Stimulated activated CD4-positive, alpha-beta T cell treated with anti-CD3 and anti-CD28 coated beads, Interleukin-2, amount 100 ng/mL, for 4 hours (primary cell): ENCODE measurements around the gene MMP2.

Experiments used
- DNase-seq: peaks from one replicate; pipeline ENCODE4 v3.0.0-alpha.2; 2020; ENCODE audit warnings: low read depth

The MMP2 gene

DNA sequence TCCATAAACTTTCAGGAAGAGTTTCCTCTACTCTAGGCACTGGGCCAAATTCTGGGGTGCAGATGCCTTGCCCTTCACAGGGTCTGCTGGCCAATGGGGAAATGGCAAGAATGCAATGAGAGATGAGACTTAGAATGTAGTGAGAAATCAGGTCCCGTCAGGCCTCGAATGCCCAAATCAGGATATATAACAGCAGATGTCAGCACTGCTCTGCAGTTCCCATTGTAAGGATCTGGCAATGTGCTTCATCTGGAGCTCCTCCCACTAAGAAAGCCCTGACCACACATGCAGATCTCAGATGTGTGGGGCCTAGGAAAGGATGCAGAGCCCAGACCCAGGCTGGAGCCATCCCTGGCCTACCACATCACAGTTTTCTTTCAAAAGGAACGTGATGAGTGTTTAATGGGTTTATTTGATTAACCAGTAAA is 16.0 kb downstream of the MMP2 start:
- no peak for DNase-seq

DNA sequence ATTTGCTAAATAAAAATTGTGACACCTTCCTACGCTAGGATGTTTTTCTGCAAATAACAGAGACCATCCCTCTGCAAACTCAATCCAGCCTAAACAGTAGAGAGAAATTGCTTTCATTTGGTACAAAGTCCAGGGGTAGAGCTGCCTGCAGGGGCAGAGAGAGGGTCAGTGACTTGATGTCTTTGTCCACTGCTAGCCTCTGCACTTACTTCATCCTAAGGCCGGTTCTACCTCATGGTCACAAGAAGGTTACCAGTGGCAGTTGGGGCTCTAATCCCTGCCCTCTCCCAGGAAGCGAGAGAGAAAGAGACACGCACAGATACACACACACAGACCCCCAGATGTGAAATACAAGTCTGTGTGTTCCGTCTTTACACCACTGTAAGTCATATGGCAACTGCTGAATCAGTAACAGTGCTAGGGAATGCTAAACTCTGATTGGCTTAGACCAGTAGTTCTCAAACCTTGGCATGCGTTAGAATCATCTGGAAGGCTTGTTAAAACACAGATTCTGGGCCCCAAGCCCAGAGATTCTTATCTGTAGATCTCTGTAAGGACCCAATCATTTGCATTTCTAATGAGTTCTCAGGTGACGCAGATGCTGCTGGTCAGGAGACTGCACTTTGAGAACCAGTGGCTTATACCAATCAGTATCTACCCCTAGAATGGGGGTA is 16.8 kb downstream of the MMP2 start:
- no peak for DNase-seq

DNA sequence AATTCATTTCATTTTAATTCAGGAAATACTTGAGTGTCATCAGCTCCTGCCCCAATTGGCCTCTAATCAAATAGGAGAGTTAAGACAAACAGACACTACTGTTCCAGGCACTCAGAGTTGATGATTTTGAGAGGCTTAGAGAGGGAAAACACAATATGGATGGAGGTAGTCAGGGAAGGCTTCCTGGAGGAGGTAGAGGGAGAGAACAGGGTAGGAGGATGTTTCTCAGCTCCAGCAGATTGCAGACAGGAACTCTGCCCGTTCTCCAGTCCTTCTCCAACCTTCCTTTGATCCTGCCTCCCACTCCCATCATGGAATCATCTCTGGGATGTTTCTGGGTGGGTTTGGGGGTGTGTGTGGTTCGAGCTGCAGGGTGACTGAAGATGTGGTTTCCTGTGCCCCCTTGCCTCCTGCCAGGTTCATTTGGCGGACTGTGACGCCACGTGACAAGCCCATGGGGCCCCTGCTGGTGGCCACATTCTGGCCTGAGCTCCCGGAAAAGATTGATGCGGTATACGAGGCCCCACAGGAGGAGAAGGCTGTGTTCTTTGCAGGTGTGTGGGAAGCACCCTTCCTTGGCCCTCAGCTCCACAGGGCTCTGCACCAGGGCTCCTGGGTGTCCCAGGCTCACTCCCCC is 17.6 kb downstream of the MMP2 start:
- DNase-seq, result no peak

DNA sequence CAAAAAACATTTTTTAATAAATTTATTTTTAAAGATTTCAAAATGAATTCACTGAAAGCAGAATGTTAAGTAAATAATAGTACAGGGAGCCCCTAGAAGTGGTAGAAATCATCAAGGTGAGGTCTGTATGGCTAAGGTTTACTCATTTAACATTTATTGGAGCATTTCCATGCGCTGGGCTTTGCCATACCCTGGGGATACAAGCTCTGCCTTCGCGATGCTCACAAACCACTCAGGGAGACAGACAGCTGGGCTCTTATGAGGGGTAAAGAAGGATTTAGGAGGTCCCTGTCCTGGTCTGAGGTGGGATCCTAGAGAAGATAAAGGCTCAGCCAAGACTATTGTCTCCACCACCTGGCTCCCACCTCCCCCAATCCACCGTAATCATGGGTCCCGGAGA is 18.6 kb downstream of the MMP2 start:
- DNase-seq, result no peak

DNA sequence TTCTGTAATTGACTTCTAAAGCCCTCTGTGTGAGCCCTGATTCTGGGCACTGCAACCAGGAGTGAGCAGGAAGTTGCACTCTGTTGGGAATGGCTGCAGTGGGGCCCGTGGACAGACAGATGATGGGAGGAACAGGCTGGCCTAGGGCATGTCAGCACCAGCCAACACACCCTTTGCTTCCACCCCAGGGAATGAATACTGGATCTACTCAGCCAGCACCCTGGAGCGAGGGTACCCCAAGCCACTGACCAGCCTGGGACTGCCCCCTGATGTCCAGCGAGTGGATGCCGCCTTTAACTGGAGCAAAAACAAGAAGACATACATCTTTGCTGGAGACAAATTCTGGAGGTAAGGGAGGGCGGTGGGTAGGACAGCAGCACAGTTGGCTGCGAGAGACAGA is 19.1 kb downstream of the MMP2 start:
- no peak for DNase-seq

DNA sequence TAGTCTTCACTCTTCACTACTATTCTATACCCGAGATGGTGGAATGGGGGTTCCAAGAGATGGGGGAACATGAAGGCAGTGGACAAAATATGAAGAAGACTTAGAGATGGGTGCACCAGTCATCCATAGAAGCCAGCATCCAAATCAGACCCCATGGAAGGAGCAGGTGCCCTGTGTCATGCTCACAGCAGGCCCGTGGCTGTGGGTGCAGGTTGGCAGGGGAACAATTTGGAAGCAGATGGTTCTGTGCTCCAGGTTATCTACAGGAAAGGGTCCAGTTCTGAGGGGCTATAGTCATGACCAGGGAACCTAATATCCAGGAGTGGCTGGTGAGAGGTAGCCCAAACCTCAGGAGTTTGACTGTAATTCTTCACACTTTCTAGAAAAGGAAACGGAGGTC is 20.3 kb downstream of the MMP2 start:
- DNase-seq, result no peak

DNA sequence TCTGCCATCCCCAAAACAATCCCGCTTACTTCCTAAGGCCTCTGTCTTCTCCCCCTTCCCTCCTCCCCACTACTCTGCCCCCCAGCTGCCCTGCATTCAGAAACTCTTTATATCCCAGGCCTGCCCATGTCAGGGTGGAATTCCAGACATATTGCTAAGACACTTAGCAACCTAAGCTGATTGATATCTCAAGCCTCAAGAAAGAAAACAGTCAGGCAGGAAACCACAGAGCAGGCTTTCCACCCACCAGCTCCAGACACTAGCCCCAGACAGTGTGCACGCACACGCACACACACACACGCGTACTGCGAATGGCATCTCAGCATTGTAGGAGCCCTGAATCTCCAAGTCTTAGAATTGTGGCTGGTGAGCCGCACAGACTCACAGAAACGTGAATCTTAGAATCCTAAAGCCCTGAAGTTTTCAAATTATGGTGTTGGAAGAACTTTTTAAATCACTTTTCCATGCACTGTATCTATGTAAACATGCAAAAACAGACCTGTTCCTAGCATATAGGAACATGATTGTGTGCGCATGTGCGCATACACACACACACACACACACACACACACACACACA is 21.0 kb downstream of the MMP2 start:
- no peak for DNase-seq

DNA sequence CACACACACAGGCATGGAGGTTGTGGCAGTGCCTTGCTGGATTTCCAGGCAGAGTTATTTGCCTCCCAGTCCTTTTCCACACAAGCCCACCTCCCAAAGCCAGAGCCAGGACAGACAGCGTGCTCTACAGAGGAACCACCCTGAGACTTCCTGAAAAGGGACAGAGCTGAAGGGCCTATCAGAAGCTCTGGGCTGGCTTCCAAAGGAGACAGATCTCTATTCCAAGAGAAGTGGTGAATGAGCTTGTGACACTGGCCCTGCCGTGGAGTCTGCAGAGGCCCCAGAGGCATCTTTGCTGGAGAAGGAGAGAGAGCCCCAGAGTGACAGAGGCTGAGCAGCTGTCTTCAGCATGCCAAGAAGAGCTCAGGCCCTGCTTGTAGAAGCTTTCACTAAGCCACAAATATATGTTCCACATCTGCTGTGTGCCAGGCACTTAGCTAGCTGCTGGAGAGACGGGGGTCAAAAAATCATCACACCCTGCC is 21.6 kb downstream of the MMP2 start:
- no peak for DNase-seq

DNA sequence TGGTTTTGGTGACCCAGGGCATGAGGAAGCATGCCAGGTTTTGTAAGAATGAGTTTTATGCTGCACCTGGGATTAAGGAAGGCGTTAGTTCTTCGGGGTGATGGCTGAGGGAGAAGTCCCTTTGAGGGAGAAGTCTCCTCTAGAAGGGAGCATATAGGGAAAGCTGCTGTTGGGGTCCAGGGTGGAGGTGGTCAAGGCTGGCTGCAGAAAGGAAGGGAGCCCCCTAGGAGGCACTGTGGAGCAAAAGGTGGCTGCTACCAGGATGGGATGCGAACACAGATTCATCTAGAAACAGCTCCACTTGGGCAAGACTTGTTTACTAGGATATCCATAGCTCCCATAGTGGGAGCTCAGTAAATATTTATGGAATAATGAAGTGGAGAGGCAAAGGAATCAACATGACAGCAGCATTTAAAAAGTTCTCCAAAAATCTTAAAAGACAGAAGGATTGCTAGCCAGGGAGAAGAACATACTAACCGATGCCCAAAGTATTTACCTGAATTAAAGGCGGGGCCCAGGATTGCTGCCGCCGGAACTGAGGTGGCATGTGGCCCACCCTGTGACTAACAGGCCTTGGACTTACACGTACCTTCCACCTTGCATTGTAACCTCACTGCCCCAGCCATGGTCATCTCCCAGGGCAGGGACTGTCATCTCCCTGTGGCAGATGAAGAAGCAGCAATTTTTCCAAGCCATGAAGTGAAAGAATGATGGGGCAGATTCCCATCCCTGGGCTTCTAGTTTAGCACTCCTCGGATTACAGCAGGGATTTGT is 22.7 kb downstream of the MMP2 start:
- DNase-seq, result no peak

DNA sequence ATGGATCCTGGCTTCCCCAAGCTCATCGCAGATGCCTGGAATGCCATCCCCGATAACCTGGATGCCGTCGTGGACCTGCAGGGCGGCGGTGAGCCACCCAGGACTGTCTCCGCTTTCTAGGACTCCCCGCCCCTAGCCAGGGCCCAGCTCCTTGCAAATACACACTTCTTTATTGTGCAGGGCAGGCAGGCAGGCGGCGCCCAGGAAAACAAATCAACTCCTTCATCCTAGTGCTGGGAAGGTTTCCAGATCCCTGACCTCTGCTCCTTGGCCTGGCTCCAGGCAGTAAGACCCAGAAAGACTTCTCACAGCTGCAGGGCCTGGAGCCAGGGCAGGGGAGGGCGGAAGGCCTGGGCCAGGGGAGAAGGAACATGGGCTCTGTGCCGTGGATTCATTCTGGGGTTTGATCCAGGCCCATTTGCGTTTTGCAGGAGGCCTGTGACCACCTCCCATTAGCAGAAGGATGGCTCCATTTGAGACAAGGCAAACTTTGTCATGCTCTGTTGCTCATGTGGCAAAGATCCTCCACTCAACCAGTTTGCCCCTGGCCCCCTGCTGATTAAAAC is 23.9 kb downstream of the MMP2 start:
- DNase-seq, result no peak

DNA sequence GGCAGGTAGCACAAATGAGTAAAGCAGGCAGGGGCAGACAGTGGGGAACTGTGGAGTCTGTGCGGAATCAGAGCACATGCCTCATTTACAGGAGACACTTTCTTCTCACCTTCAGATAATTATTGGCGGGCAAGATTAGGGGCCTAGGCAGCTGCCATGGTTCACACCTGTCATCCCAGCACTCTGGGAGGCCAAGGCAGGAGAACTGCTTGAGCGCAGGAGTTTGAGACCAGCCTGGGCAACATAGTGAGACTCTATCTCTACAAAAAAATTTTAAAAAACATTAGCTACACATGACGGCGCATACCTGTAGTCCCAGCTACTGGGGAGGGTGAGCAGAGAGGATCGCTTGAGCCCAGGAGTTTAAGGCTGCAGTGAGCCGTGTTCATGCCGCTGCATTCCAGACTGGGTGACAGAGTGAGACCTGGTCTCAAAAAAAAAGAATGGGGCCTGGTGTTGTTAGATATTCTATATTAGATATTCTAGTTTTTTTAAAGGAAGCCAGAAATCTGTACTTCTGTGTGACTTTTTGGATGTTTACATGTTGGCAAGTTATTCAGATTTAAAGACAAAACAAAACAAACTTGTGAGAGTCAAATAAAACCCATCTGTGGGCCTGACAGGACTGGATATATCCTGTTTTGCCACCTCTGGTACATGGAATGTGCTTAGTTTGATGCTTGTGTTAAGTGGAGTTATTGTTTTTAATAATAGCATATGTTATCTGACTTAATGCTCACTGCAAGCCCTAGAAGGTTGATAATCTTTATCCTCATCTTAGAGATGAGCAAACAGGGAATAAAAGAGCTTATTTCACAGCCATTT is 24.9 kb downstream of the MMP2 start:
- no peak for DNase-seq

DNA sequence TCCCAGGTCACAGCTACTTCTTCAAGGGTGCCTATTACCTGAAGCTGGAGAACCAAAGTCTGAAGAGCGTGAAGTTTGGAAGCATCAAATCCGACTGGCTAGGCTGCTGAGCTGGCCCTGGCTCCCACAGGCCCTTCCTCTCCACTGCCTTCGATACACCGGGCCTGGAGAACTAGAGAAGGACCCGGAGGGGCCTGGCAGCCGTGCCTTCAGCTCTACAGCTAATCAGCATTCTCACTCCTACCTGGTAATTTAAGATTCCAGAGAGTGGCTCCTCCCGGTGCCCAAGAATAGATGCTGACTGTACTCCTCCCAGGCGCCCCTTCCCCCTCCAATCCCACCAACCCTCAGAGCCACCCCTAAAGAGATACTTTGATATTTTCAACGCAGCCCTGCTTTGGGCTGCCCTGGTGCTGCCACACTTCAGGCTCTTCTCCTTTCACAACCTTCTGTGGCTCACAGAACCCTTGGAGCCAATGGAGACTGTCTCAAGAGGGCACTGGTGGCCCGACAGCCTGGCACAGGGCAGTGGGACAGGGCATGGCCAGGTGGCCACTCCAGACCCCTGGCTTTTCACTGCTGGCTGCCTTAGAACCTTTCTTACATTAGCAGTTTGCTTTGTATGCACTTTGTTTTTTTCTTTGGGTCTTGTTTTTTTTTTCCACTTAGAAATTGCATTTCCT is 26.5 kb downstream of the MMP2 start:
- no peak for DNase-seq

DNA sequence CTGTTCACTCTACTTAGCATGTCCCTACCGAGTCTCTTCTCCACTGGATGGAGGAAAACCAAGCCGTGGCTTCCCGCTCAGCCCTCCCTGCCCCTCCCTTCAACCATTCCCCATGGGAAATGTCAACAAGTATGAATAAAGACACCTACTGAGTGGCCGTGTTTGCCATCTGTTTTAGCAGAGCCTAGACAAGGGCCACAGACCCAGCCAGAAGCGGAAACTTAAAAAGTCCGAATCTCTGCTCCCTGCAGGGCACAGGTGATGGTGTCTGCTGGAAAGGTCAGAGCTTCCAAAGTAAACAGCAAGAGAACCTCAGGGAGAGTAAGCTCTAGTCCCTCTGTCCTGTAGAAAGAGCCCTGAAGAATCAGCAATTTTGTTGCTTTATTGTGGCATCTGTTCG is 27.1 kb downstream of the MMP2 start:
- no peak for DNase-seq

DNA sequence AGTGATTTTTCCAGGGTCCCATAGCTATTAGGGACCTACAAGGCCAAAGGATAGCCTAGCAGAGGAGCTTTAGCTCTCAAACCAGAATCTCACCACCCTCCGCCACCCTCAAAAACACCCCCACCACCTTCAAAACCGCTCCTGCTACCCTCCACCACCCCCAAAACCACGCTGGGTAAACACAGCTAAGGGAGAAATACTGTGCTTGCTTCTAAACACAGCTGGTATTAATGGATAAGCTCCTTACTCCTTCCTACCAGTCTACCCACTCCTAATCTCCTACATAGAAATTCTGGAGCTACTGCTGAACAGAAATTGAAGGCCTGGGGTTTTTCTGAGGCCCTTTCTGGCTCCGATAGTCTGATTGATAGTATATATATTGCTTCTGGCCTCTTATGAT is 27.7 kb downstream of the MMP2 start:
- DNase-seq, result no peak

DNA sequence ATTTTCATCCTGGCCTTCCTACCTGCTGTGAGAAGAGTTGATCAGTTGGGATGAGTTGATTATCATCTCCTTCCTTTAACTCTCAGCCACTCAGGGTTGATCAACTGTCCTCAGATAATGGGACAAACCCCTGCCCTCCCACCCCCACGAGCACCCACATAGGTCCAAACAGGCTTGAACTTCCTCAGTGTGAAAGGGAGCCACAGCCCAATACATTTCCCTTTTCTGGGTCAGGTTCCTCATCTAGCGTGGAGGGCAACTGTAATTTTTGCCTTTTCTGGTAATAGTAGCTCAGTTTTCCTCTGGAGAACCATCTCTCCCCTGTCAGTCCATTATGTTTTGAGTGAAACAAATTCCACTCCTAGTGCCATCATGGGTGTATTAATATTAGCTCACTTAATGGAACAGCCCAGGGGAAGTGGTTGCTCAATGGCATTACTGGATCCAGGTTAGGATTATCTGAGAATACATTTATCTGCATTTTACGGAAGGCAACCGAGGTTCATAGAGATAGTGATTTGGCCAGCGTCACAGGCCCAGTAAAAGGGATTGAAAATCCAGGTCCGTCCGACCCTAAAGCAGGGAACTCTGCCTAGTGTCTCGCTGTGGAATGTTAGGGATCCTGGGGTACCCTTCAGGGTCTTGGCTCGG is 29.4 kb downstream of the MMP2 start:
- no peak for DNase-seq

DNA sequence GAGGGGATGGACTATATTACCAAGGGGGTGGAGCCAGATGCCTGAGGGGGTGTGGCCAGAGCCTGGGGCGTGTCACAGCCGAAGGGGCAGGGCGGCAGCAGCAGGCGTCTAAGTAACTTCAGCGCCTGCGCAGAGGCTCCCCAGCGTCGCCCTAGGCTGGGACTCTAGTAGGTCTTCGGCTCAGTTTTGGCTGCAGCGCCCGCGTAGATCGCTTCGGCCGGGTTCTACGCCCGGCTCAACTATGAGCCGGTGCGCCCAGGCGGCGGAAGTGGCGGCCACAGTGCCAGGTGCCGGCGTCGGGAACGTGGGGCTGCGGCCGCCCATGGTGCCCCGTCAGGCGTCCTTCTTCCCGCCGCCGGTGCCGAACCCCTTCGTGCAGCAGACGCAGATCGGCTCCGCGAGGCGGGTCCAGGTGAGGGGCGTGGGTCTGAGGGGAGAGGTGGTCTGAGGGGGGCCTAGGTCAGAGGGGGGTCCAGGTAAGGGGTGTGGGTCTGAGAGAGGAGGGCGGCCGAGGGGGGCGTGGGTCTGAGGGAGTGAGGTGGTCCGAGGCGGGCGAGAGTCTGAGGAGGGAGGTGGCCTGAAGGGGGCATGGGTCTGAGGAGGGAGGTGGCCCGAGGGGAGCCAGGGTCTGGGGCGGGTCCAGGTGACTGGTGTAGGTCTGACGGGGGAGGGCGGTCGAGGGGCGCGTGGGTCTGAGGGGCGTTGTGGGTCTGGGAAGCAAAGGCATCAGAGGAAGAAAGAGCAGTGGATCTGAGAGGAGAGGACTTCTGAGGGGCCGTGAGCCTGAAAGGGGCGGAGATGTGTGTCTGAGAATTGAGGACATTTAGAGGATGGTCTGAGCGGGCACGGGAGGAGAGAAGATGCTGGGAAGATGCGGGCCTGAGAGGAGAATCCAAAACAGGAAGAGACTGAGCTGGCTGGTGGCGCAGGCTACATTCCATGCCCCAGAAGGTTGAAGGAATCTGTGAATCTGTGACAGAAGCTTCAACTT is 30.2 kb downstream of the MMP2 start, which contains the start of gene LPCAT2:
Gene LPCAT2 (plus strand): TSS at position 132 of the 991 bp plus-strand sequence. CDS start 110 bp downstream, at position 242.
- DNase-seq, result no peak

DNA sequence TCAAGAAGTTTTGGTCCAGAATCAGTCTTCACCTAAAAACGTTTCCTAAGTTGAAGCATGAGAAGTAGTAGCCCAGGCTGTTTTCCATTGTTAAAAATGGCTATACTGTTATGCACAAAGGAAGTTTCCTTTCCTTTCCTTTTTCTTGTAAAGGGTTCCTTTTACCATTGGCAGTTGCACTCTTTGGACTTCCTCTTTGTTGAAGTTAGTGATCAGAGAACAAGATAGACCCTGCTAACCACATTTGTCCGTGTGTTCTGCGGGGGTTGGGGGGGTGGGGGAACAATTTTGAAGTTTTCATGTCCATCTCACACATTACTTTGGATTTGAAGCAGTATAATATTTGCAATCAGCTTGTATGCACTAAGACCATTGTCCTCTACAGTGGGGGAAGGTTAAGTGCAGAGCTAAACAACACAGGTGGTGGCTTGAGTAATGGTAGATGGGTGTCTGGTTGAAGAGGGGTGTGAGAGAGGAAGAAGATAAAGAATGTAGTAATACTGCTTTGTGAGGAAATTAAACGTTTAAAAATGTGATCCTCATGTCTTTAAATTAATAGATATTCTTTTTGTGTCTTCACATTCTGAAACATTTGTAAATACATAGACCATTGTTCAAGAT is 31.3 kb downstream of the MMP2 start:
- DNase-seq, result no peak

DNA sequence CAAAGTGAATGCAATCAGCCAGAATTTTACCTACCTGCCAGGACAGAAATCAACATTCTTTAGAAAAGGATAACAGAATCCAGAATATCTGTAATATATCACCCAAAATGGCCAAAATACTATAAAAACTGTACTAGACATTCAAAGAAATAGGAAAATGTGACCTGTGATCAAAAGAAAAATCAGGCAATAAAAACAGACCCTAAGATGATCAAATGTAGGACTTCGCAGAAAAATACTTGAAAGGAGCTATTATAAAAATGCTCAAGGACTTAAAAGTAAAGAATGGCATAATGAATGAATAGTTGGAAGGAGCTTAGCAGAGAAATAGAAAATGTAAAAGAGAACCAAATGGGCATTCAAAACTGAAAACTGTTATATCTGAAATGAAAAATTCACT is 33.9 kb downstream of the MMP2 start:
- DNase-seq, result no peak

DNA sequence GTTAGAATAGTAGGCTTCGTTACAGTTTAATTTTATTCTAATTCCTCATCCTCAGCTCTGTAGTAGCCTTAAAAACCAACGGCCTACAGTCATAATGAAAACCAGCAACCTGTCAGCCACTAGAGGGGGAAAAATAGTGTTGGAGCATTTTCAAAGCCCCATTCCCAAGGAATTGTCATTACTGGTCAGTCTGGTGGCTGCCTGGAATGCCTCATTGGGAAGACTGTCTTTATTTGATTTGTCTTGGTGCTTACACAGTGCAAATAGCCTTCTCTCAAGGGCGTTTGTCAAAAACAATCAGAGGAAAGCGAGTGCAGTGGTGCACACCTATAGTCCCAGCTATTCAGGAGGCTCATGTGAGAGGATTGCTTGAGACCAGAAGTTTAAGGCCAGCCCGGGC is 34.6 kb downstream of the MMP2 start:
- no peak for DNase-seq
